BJ (cell line): Measurements from ENCODE around the gene MRPL4. TPM values are rescaled to one million over a fixed set of nuclear protein-coding genes. Genes with fewer than 3 reads are reported as not detected.

ENCODE experiments used
- CTCF ChIA-PET: fragments of 350-600 bp; formaldehyde crosslinking; extraction: SDS; loops from one replicate; lab custom pipeline; 2021; ENCODE audit warnings: antibody characterized with exemption, inconsistent platforms; lab: Yijun Ruan, JAX
- POLR2A ChIA-PET: fragments of 300-600 bp; sonication (Branson Sonifier 250); formaldehyde crosslinking; extraction: SDS; loops from one replicate; lab custom pipeline; 2021; ENCODE audit warnings: antibody characterized with exemption; lab: Charles Lee
- DNase-seq: peaks from one replicate; pipeline ENCODE4 v3.0.0-alpha.2; 2011; ENCODE audit warnings: low read depth
- H3K27me3 ChIP-seq: 2 replicates; pipeline ENCODE4 v1.6.0; 2011; ENCODE audit warnings: low read length; ENCODE audit not compliant: control insufficient read depth, insufficient read depth
- H3K36me3 ChIP-seq: 2 replicates; pipeline ENCODE4 v1.5.1; 2011; ENCODE audit warnings: low read length; ENCODE audit not compliant: control insufficient read depth, insufficient read depth
- H3K4me3 ChIP-seq: 2 replicates; pipeline ENCODE4 v1.5.1; 2011; ENCODE audit warnings: low read depth, mild to moderate bottlenecking, control low read depth, low read length
- CTCF ChIP-seq: IDR thresholded peaks from 2 replicates; pipeline ENCODE4 v1.5.1; 2011; ENCODE audit warnings: low read depth, mild to moderate bottlenecking, control low read depth, inconsistent platforms, low read length, moderate library complexity; ENCODE audit not compliant: insufficient read depth
- polyA minus RNA-seq: library from RNA; depleted of rRNA, polyadenylated mRNA; stranded (reverse); fragments of >200 nt; gene quantifications from 2 replicates; pipeline ENCODE4 v1.2.3, GENCODE V29; 2011; rRNA and poly(A)+ RNA removed
- polyA plus RNA-seq: library from polyadenylated mRNA; depleted of rRNA; stranded (reverse); fragments of >200 nt; gene quantifications from 2 replicates; pipeline ENCODE4 v1.2.3, GENCODE V29; 2011; rRNA removed

The MRPL4 gene
- 35.4 and 58.7 TPM in 2 replicates for polyA plus RNA-seq
- 16.2 and 21.8 TPM in 2 replicates for polyA minus RNA-seq

GRCh38 chr19:10251792-10252694, at the start of gene MRPL4:
TSS of gene MRPL4 (plus strand) at chr19:10252214. CDS start at chr19:10252254, 40 bp downstream.
- no peak for TF ChIP-seq CTCF
- Histone ChIP-seq H3K4me3 (peak within 1 kb of the TSS; percentile 97), H3K27me3 (no peaks in the 10 kb centered on the region), H3K36me3 (peaks cover 15% of the 10 kb centered on the region)
- ChIA-PET POLR2A (no interaction called here), CTCF (interaction anchor here (1.0 to 4.9 kb wide), 8 partner anchors 19 to 320 kb away, joined by 3 to 77 read pairs (median 14); partner anchors contain the start of genes EIF3G and S1PR2)
- DNase-seq: peak; percentile 92

- ChIA-PET CTCF (no interaction called here), POLR2A (no interaction called here)
- Histone ChIP-seq H3K4me3 (no peak overlapping the region), H3K27me3 (no peaks in the 10 kb centered on the region), H3K36me3 (no peaks in the 10 kb centered on the region)
- no peak for DNase-seq
- no peak for TF ChIP-seq CTCF
Observed at GRCh38 chr19:10203686-10204085, 48.3 kb upstream of the MRPL4 start.

GRCh38 chr19:10205636-10206035, 46.4 kb upstream of the MRPL4 start:
- TF ChIP-seq CTCF: no peak
- POLR2A ChIA-PET: no interaction called here
- no peak overlapping the region for H3K4me3 ChIP-seq
- CTCF ChIA-PET: no interaction called here
- no peaks in the 10 kb centered on the region for H3K36me3 ChIP-seq
- no peaks in the 10 kb centered on the region for H3K27me3 ChIP-seq
- DNase-seq: no peak

DNA sequence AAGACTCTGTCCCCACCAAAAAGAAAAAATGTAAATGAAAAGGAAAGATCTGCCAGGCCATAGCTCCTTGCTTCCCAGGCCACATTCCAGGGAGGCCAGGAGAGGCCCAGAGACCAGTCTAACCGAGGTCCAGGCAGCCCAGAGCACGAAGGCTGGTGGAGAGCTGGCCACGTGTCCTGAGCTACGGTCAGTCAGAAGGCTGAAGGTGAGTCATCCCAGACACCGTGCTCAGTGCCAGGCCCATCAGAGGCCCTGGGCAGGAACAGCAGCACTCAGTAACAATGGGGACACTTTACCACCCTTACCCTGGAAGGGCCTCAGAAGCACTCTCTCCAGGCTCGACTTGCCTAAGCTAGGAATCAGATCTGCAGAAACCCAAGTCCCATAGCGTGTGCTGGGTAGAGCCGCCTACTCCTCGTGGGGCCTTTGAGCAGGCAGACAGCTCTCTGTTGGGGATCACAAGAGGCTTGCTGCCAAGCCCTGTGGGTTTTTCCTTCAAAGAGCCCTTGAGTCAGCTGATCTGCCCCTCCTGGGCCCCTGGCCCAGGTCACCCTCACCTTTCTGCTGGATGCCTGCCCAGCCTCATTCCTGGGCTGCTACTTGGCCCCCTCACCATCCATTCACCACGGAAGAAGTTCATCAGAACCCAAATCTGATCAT, 45.7 kb upstream of the MRPL4 start:
- CTCF ChIA-PET: interaction anchor here (0.8 kb wide), 1 partner anchor 53 kb away, joined by 3 read pairs; no protein-coding TSS in a partner anchor
- Histone ChIP-seq H3K36me3 (no peaks in the 10 kb centered on the region), H3K4me3 (no peak overlapping the region), H3K27me3 (no peaks in the 10 kb centered on the region)
- no peak for DNase-seq
- POLR2A ChIA-PET: no interaction called here
- TF ChIP-seq CTCF: no peak

GRCh38 chr19:10207026-10207425, 45.0 kb upstream of the MRPL4 start:
- Histone ChIP-seq H3K4me3 (no peak overlapping the region), H3K36me3 (no peaks in the 10 kb centered on the region), H3K27me3 (no peaks in the 10 kb centered on the region)
- no peak for TF ChIP-seq CTCF
- POLR2A ChIA-PET: no interaction called here
- CTCF ChIA-PET: no interaction called here
- DNase-seq: no peak
